ENCODE data around the gene GPS1.

DNA sequence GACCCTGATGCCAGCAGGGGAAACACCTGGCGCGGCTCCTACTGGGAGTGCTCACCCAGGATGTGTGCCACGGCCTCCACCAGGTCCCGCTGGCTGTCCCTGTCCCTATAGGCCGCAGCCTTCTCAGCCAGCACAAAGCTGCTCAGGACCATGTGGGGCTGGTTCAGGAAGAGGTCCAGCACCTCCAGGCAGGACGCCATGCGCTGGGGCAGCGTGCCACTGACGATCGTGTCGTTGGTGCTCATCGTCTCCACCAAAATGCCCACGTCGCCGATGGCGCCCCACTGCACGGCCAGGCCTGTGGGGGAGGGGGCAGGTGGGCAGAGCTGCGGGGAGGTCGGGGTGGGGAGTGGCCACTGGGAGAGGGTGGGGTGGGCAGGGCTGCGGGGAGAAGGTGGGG, 29.8 kb downstream of the GPS1 start:
- TF ChIP-seq POLR2A (IDR thresholded peaks at IDR 0.05) (no peak), POLR2AphosphoS5 (IDR thresholded peaks at IDR 0.05) (no peak)
- TF ChIP-seq, protein P1, sequence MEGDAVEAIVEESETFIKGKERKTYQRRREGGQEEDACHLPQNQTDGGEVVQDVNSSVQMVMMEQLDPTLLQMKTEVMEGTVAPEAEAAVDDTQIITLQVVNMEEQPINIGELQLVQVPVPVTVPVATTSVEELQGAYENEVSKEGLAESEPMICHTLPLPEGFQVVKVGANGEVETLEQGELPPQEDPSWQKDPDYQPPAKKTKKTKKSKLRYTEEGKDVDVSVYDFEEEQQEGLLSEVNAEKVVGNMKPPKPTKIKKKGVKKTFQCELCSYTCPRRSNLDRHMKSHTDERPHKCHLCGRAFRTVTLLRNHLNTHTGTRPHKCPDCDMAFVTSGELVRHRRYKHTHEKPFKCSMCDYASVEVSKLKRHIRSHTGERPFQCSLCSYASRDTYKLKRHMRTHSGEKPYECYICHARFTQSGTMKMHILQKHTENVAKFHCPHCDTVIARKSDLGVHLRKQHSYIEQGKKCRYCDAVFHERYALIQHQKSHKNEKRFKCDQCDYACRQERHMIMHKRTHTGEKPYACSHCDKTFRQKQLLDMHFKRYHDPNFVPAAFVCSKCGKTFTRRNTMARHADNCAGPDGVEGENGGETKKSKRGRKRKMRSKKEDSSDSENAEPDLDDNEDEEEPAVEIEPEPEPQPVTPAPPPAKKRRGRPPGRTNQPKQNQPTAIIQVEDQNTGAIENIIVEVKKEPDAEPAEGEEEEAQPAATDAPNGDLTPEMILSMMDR (IDR thresholded peaks at IDR 0.05) = no peak
